ENCODE measurements around the gene SYT2.
"Not testable (repeated sequence)": the region's sequence is repeated elsewhere in the genome, so short reads cannot be mapped to it uniquely, and the experiment has no call there.

The SYT2 gene

GRCh38 chr1:202639500-202639899, 70.8 kb downstream of the SYT2 start:
- DNase-seq: no peak

DNA sequence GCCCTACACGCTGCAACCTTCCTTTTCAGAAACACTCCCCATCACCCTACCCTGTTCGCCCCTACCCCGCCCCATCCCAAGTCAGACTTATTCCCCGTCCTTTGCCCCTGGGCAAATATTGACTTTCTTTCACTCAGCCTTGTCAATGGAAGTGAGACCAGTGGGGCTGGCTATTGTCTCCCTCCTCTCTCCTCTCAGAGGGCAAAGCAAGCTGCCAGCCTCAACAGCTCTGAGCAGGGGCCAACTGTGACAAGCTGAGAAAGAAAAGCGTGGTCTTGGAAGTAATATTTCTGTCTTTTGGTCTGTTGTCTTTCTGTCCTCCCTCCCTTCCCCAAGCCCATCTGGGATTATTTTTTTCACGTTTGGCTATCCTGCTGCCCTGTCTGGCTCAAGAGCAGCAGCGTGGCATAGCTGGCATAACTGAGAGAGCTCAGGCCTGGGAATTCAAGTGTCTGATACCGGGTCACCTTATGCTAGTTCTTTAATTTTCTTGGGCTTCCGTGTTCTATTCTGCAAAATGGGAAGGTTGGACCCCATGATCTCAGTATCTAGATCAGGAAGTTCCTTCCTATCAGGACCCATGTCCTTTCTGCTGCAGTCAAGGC, 71.5 kb downstream of the SYT2 start:
- not testable (repeated sequence) for DNase-seq

DNA sequence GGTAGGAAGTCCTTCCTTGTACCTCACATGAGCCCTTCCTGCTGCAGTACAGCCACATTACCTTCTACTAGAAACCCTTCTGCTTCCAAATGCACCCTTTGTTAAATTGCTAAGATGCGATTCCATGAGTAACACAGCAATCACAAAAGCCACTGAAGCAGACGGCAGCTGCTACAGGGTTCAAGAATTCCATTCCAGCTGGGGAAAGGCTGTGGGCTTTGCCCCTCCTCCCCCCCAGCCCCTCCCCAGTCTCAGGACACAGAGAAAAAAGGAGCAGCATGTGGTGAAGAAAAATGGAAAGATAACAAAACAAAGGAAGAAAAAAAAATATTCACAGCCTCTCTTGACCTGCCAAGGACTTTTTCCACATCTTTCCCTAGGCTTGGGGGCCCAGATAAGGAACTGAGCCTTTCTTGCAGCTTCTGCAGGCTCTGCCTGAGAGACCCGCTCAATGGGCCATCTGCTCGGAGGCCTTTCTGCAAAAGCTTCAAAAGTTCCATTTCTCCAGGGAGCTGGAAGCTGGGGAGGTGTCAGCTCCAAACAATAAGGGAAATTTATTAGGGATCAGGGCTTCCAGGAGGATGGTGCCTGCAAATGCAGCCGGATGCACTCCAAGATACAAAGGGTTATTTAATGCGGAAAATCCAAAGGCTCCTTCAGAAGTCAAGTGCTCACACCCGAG, 72.1 kb downstream of the SYT2 start:
- DNase-seq: no peak

DNA sequence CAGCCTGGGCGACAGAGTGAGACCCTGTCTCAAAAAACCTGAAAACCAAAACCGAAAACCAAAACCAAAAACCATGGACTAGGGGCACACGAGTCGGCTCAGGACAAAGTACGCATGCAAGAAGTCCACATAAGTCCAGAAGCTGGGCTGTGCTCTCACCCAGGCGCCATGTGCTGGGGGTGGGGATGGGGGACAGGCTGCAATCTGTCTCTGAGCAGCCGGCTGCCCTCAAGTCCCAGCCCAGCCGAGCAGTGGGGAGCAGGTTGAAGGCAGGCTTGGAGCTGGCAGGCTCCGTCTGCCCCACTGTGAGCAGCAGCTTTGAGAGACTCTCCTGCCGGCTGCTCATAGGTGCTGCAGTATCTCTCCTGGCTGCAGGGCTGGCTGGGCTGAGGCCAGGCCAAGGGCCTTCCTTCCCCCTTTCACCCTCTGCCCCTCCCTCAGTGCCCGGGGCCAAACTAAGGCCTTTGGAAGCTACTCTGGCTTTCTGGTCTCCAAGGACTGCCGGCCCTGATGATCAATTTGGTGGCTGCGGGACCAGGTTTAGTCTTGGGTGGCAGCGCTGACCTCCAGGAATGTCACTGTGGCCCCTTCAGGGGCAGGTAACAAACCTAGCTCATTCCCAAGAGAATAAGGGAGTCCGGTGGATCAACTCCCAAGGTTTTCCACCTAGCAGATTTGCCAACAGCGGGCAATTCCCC, 72.8 kb downstream of the SYT2 start:
- DNase-seq: not testable (repeated sequence)

DNA sequence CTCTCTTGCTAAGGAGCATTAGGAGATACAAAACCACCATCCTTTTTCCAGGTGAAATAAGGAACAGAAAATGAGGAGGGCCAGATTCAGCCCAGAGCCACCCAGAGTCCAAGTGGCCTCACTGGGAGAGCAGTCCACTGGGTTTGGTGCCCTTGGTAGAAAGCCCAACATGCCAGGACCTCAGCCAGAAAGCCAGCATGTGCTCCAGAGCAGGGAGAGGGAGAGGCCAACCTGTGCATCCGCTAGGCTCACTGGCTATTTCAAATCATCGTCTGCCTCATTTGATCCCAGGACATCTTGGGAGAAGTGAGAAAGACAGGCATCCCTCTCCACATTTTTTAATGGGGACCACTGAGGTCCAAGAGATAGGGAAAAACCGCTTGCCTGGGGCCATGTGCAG, 74.1 kb downstream of the SYT2 start:
- not testable (repeated sequence) for DNase-seq

GRCh38 chr1:202632241-202632640, 78.0 kb downstream of the SYT2 start:
- DNase-seq: no peak

GRCh38 chr1:202631076-202631923, 79.0 kb downstream of the SYT2 start:
- no peak for DNase-seq

- DNase-seq: no peak
Measured at GRCh38 chr1:202630541-202630940, 79.7 kb downstream of the SYT2 start.

DNA sequence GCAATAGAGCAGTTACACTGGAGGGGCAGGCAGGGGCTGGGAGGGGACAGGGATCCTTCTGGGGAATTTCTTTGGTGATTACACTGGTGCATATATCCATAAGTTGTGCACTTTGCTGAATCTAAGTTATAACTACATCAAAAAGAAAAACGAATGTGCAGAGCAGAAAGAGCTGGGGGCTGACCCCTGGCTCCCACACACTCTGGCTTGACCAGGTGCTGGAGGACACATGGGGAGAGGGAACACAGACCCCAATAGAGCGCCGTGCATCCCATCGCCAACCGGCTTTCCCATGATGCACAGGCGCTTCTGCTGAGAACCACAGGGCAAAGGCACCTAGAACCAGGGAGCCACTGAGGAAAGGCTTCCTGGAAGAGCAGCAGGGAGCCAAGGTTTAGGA, 80.2 kb downstream of the SYT2 start:
- DNase-seq: not testable (repeated sequence)

DNA sequence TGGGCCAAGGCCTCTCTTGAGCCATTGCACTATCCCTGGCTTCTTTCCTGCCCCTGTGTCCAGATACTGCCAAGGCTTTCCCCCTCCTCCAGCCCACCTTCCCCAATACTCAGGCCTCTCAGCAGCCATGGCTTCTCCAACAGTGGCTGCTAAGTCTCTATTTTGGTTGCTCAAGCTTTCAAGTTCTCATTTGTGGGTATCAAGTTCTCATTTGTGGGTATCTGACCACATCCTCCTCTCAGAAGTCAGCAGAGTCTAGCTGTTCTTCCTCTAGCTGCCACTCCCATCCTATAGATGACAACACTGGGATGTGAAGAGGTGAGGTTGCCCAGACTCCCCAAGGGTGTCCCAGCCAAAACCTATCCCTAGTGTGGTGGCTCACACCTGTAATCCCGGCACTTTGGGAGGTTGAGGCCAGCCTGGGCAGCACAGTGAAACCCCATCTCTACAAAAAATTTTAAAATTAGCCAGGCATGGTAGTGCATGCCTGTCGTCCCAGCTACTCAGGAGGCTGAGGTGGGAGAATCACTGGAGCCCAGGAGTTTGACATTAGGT, 80.9 kb downstream of the SYT2 start:
- DNase-seq: not testable (repeated sequence)

- no peak for DNase-seq
Measured at GRCh38 chr1:202628646-202629215, 81.5 kb downstream of the SYT2 start.

DNA sequence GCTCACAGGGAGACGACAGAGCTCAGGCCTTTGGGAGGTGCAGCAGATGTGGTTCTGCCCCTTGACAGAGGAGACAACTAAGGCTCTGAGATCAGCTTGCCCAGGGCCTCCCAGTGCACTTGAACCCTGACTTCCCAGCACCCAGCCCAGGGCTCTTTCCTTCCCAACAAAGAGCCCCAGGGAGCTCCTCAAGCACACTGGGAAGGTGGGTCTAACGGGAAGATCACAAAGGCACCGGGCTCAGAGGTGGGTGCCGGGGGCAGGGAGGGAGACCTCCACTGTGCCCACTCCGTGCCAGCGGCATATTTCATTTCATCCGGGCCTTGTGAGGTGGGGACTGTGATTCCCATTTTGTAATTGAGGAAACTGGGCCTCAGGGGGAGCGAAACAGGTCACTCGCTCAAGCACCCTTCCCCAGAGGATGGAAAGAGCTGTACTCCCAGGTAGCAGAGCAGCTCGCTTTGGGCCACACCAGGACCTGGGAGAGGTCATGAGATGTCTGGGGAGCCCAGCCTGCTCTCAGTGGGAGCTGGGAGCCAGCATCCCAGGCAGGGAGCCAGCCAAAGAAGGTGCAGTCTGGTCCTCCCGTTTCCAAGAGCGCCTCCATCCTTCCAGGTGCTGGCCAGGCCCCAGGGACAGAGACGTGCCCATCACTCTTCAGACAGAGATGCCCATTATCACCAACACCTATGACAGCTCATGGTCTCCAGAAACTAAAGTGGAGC, 82.3 kb downstream of the SYT2 start:
- DNase-seq: no peak

DNA sequence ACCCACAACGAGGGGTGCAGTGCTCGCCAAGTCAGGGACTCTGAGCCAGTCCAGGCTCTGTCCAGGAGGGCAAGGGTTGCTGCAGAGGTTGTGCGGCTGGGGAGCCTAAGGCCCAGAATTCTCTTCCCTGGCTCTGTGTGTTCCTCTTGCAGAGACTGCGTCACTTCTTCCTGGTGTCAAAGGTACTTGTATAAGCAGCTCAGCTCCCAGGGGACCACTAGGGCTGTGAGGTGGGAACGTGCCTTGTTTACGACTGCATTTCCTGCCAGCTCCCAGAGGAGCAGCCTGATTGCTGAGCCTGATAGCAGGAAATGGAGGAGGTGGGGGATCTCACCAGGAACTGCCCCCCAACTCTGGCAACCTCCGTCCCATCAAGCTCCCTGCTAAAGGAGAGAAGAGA, 83.2 kb downstream of the SYT2 start:
- not testable (repeated sequence) for DNase-seq

DNA sequence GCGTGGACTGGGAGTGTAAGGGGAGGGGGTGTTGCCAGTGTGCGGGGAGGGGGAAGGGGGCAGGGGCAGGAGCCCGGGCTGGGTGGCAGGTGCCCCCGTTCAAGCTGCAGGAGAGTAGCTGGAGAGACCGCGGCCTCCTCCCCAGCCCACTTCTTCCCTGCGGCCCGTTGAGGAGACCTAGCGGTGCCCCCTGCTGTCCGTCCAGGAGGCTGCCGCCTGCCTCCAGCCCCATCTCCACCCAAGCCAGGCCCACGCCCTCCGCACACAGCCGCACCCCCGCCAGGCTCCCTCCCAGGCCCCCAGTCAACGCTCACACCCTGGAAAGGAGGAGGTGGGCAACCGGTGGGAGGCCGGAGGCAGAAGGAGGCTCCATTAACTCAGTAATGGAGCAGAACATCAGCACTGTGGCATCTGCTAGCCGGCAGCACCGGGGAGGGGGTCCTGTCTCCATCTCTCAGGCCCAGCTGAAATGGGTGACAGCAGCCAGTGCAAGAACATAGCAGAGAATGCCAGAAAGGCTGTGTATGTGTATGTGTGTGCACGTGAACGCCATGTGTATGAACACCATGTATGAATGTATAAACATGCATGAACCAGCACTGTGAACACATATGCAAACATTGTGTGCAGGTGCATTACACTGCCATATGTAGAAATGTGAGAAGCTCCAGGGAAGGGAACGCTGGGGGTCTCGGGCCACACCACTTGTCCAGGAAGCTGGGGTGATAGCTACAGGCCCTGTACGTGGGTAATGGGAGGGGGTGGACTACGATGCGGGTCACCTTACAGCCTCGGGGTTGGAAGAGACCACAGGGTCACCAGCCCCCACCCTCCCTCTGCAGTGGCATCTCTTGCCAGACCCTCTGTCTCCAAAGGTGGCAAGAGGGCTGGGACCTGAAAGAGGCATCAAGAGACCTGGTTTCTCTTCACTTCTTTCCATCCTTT, 84.6 kb downstream of the SYT2 start:
- peak; percentile 50 for DNase-seq

DNA sequence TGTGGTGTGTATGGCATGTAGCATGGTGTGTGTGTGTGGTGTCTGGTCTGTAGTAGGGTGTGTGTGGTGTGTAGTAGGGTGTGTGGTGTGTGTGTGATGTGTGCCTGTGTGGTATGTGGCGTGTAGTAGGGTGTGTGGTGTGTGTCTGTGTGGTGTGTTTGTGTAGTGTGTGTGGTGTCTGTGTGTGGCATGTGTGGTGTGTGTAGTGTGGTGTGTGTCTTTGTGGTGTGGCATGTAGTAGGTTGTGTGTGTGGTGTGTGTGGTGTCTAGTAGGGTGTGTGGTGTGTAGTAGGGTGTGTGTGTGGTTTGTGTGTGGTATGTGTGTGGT, 85.5 kb downstream of the SYT2 start:
- DNase-seq: no peak

GRCh38 chr1:202624088-202624780, 86.0 kb downstream of the SYT2 start:
- DNase-seq: no peak

DNA sequence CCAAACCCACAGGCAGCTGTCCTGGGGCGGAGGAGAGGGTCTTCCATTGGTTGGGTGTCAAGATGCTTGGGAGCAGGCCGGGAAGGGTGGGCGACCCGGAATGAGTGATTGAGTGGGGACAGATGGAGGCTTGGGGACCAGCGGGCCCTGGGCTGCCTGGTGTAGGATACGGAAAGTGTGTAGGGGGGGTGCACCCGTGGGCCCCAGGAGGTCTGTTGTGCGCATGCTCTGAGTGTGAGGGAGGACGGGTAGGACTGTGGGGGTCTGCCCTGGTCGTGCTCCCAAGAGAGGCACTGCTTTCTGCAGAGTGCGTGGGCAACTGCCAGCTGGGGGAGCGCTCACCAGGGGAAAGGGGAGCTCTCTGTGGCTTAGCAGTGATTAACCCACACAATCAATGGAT, 86.8 kb downstream of the SYT2 start:
- DNase-seq: not testable (repeated sequence)

- DNase-seq: no peak
Measured at GRCh38 chr1:202623075-202623474, 87.2 kb downstream of the SYT2 start.

DNA sequence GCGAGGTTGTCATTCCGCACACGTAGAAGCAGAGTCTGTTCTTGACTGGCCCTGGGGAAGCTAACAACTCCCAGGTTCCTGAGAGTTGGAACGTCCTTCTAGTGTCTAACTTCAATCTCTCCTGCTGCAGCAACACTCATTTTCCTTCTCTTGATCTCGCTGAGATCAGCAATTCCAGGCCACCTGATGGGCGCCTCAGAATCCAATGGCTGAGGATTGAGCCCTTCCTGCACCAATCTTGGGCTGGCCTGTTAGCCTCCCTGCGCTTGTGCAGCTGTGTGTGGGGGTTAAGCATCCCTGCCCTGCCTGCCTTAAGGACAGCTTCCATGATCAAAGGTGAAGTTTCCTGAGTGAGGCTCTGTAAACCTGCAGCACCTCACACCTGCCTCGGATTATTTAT, 87.9 kb downstream of the SYT2 start:
- no peak for DNase-seq

DNA sequence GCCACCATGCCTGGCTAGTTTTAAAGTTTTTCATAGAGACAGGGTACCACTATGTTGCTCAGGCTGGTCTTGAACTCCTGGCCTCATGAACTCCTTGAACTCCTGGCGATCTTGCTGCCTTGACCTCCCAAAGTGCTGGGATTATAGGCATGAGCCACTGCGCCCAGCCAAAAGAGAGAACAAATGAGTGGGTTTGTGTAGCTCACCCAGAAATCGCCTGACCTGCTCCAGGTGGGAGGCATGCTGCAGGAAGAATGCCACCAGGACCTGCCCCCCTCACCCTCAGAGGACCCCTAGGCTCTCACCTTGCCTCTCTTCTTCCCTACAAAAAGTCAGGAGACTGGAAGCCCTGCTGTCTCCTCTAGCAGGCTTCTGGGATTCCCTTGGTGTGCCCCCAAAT, 88.8 kb downstream of the SYT2 start:
- DNase-seq: no peak

Measured in T1000 (cell line).